SU-DHL-6 (cell line): ENCODE results near the gene FDX1.

Experiments
- H2AFZ ChIP-seq: fragments of 200-600 bp; sonication (generic); 2 replicates; pipeline ENCODE4 v1.6.1; 2014; ENCODE audit warnings: low read depth, mild to moderate bottlenecking, moderate library complexity, mixed read lengths, antibody characterized with exemption, low read length; ENCODE audit not compliant: severe bottlenecking
- H3F3A ChIP-seq: fragments of 200-600 bp; shearing (Covaris generic); 2 replicates; pipeline ENCODE4 v1.6.0; 2016; ENCODE audit warnings: antibody characterized with exemption, mild to moderate bottlenecking; ENCODE audit not compliant: insufficient read depth
- H3K27ac ChIP-seq: fragments of 200-600 bp; sonication (generic); 2 replicates; pipeline ENCODE4 v1.5.1; 2016; ENCODE audit warnings: low read depth, mild to moderate bottlenecking, low read length, moderate library complexity, mixed read lengths
- H3K27me3 ChIP-seq: fragments of 200-600 bp; sonication (generic), shearing (Covaris generic); 2 replicates; pipeline ENCODE4 v1.6.0; 2014; ENCODE audit warnings: mild to moderate bottlenecking, low read length
- H3K36me3 ChIP-seq: fragments of 200-600 bp; sonication (generic); 2 replicates; pipeline ENCODE4 v1.6.1; 2014; ENCODE audit warnings: mild to moderate bottlenecking, low read length, mixed read lengths
- H3K4me2 ChIP-seq: fragments of 300-600, 200-600 bp; shearing (Covaris generic), sonication (generic); 2 replicates; pipeline ENCODE4 v1.6.0; 2014; ENCODE audit warnings: low read length, low read depth, mild to moderate bottlenecking; ENCODE audit not compliant: poor library complexity, severe bottlenecking
- H3K4me3 ChIP-seq: fragments of 200-600 bp; sonication (generic); 2 replicates; pipeline ENCODE4 v1.5.1; 2014; ENCODE audit warnings: antibody characterized with exemption, low read length, mild to moderate bottlenecking, mixed read lengths; ENCODE audit not compliant: insufficient read depth, poor library complexity, severe bottlenecking
- H3K79me2 ChIP-seq: fragments of 200-600 bp; sonication (generic); 2 replicates; pipeline ENCODE4 v1.6.1; 2014; ENCODE audit warnings: mild to moderate bottlenecking, low read length, moderate library complexity; ENCODE audit not compliant: insufficient read depth
- H3K9ac ChIP-seq: fragments of 200-600 bp; sonication (generic); 2 replicates; pipeline ENCODE4 v1.7.0; 2014; ENCODE audit warnings: mild to moderate bottlenecking, low read length
- H3K9me2 ChIP-seq: fragments of 200-600 bp; sonication (generic); replicated peaks from 2 replicates; pipeline ENCODE4 v1.6.1; 2014; ENCODE audit warnings: low read length; ENCODE audit not compliant: insufficient read depth
- H3K9me3 ChIP-seq: fragments of 200-600 bp; sonication (generic); 2 replicates; pipeline ENCODE4 v1.6.1; 2014; ENCODE audit warnings: low read length, mixed read lengths; ENCODE audit not compliant: insufficient read depth
- H4K20me1 ChIP-seq: fragments of 200-600 bp; sonication (generic); 2 replicates; pipeline ENCODE4 v1.6.1; 2014; ENCODE audit warnings: low read depth, mild to moderate bottlenecking, antibody characterized with exemption, low read length, moderate library complexity, mixed read lengths
- EZH2phosphoT487 ChIP-seq: fragments of 200-600 bp; sonication (generic), shearing (Covaris generic); conservative IDR thresholded peaks from 2 replicates; pipeline ENCODE4 v1.6.1; 2018; ENCODE audit warnings: mild to moderate bottlenecking, antibody characterized with exemption, low read length, moderate library complexity, mixed read lengths
- TF ChIP-seq, protein P1 (sequence below): fragments of 200-600 bp; sonication (generic); IDR thresholded peaks from one replicate; pipeline ENCODE4 v1.5.1; 2017; ENCODE audit warnings: antibody characterized with exemption, mild to moderate bottlenecking, low read length, moderate library complexity; ENCODE audit not compliant: insufficient read depth, poor library complexity, severe bottlenecking

FDX1 gene

DNA sequence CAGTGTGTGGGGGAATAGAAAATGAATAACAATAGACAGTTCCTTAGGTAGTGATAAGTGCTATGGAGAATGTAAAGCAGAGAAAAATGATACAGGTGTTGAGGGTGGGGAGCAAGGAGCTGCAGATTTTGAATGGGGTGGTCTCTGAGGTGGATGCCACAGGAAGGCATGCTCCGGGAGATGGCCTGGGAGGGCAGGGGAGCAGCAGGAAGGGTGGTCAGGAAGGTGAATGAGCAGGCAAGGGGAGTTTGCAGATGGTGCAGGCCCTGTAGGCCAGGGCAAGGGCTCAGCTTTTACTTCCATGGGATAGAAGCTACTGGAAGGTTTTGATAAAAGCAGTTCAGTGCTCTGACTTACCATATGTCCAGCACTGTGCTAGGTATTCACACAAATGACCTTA, 44.8 kb downstream of the FDX1 start:
- H3K9ac ChIP-seq, result no peak overlapping the region
- H3K27me3 ChIP-seq, result no peaks in the 10 kb centered on the region
- H3K4me3 ChIP-seq, result no peak overlapping the region
- no peaks in the 10 kb centered on the region for H3K9me2 ChIP-seq
- no peaks in the 10 kb centered on the region for H3K79me2 ChIP-seq
- no peak overlapping the region for H3K4me2 ChIP-seq
- H3K27ac ChIP-seq, result no peak overlapping the region
- H2AFZ ChIP-seq, result no peak overlapping the region
- H4K20me1 ChIP-seq, result no peaks in the 10 kb centered on the region
- no peaks in the 10 kb centered on the region for H3K9me3 ChIP-seq
- no peaks in the 10 kb centered on the region for H3F3A ChIP-seq
- no peaks in the 10 kb centered on the region for H3K36me3 ChIP-seq
- TF ChIP-seq, protein P1, sequence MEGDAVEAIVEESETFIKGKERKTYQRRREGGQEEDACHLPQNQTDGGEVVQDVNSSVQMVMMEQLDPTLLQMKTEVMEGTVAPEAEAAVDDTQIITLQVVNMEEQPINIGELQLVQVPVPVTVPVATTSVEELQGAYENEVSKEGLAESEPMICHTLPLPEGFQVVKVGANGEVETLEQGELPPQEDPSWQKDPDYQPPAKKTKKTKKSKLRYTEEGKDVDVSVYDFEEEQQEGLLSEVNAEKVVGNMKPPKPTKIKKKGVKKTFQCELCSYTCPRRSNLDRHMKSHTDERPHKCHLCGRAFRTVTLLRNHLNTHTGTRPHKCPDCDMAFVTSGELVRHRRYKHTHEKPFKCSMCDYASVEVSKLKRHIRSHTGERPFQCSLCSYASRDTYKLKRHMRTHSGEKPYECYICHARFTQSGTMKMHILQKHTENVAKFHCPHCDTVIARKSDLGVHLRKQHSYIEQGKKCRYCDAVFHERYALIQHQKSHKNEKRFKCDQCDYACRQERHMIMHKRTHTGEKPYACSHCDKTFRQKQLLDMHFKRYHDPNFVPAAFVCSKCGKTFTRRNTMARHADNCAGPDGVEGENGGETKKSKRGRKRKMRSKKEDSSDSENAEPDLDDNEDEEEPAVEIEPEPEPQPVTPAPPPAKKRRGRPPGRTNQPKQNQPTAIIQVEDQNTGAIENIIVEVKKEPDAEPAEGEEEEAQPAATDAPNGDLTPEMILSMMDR, result no peak
- no peak for TF ChIP-seq EZH2phosphoT487

DNA sequence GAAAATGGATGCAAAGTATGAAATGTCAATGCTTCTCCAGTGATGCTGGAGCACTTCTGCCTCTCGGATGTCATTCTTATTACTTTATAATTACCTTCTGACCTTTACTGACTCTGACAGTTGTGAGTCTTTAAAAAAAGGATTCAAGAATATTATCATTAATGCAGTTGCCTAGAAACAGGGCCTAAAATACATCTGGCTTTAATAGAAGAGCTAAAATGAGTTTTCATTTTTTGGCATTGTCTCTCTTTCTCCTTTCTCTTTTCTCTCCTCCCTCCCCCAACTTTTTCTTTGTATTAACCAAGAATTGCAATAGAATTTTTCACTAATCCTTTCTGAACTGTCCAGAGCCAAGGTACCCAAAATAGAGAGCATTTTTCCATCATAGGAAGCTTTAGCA, 45.9 kb downstream of the FDX1 start:
- Histone ChIP-seq H3K27me3 (no peaks in the 10 kb centered on the region), H3K79me2 (no peaks in the 10 kb centered on the region), H3K9me2 (no peaks in the 10 kb centered on the region), H3K4me2 (no peak overlapping the region), H3K9ac (no peak overlapping the region), H2AFZ (no peak overlapping the region), H3K9me3 (no peaks in the 10 kb centered on the region), H3F3A (no peaks in the 10 kb centered on the region), H3K4me3 (no peak overlapping the region), H3K27ac (no peak overlapping the region), H3K36me3 (no peaks in the 10 kb centered on the region), H4K20me1 (no peaks in the 10 kb centered on the region)
- TF ChIP-seq, protein P1, result no peak
- TF ChIP-seq EZH2phosphoT487, result no peak

DNA sequence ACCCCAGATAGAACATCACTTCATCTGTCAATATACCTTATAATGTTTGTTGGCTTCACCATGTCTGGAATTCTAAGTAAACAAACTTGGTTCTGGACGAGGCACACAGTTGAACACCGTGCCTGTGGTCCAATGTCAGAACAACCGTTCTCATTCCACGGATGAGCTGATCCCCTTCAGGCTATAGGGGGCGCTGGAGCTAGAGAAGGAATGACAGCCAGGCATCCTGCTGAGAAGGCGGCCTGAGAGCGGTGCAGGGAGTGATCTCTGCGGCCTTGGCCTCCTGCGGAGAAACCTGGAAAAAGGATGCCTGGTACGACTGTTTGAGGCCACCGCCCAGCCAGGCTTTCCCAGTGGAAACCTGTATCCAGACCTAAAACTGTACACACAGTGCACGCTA, 48.7 kb downstream of the FDX1 start:
- H3K9ac ChIP-seq, result no peak overlapping the region
- no peaks in the 10 kb centered on the region for H3K79me2 ChIP-seq
- no peak overlapping the region for H3K27ac ChIP-seq
- H3K4me3 ChIP-seq, result no peak overlapping the region
- no peaks in the 10 kb centered on the region for H3K36me3 ChIP-seq
- H3K9me2 ChIP-seq, result no peaks in the 10 kb centered on the region
- no peaks in the 10 kb centered on the region for H4K20me1 ChIP-seq
- no peaks in the 10 kb centered on the region for H3K27me3 ChIP-seq
- TF ChIP-seq, protein P1, result no peak
- no peak for TF ChIP-seq EZH2phosphoT487
- no peaks in the 10 kb centered on the region for H3F3A ChIP-seq
- H3K4me2 ChIP-seq, result no peak overlapping the region
- no peak overlapping the region for H2AFZ ChIP-seq
- no peaks in the 10 kb centered on the region for H3K9me3 ChIP-seq
